Stimulated activated CD8-positive, alpha-beta memory T cell treated with anti-CD3 and anti-CD28 coated beads, Interleukin-2, amount 100 ng/mL, for 1 hour (primary cell): ENCODE results near the gene TLCD3A.
"Not testable (repeated sequence)": the region's sequence is repeated elsewhere in the genome, so short reads cannot be mapped to it uniquely, and the experiment has no call there.

Source experiments
- DNase-seq, 2 donors: peaks; one replicate each; pipeline ENCODE4 v3.0.0-alpha.2; 2020; ENCODE audit warnings: low read depth in 2 of 2

The TLCD3A gene

DNA sequence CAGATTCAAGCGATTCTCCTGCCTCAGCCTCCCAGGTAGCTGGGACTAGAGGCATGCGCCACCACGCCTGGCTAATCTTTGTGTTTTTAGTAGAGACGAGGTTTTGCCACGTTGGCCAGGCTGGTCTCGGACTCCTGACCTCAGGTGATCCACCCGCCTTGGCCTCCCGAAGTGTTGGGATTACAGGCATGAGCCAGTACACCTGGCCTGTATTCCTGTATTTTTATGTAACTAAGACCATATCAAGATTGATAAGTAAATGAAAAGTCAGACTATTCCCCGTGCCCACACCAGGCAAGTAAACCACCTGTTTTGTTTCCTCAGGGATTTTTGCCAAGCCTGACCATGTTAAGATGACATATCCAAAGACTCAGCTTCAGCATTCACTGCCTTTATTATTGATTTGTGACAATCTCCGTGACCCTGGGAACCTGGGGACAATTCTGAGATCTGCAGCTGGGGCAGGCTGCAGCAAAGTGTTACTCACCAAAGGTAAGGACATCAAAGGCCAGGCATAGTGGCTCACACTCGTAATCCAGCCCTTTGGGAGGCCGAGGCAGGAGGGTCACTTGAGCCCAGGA lies 55.3 kb downstream of the TLCD3A start:
- no peak for DNase-seq

GRCh38 chr17:788551-788950 lies 56.2 kb downstream of the TLCD3A start:
- no peak for DNase-seq

DNA sequence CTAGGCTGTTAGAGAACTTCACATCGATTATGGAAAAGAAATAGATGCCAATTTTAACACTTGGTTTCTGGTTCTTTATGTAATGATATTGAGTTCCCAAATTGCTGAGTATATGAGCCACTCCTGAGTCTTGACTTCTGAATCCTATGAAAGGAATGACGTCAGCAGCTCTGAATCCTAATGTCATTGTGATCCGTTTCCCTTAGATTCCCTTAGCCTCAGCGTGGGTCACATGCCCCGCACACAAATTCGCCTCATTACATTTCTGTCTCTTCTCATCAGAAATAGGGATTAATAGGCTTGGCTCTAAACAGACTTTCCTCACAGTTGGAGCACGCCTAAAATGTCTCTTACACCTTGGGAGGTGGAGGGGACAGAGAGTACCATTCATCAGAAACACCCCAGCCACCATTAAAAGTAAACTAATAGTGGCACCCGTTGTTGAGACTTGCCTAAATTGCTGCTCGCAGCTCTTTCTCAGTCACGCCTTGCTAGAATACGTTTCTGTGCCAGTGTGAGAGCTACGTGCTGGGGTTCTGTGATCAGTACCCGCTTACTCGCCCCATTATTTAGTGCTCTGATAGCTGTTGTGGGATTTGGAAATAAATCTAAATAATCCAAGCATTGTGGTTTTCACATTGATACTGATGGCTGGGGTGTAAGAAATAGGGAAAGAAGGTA lies 56.9 kb downstream of the TLCD3A start:
- no peak for DNase-seq

- DNase-seq = not testable (repeated sequence)
Measured at GRCh38 chr17:789931-790873, 57.8 kb downstream of the TLCD3A start.

- not testable (repeated sequence) for DNase-seq
Measured at GRCh38 chr17:790874-791247, 58.5 kb downstream of the TLCD3A start.

DNA sequence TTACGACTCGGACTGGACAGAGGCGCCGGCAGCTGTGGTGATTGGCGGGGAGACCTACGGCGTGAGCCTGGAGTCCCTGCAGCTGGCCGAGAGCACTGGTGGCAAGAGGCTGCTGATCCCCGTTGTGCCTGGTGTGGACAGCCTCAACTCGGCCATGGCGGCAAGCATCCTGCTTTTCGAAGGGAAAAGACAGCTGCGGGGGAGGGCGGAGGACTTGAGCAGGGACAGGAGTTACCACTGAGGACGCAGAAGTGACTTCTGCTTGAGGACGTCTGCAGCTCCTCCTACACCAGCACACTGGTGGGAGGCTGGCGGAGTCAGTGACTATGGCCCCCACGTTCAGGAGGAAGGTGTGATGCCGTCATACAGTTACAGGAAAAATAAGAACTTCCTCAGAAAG lies 59.4 kb downstream of the TLCD3A start:
- no peak for DNase-seq

DNA sequence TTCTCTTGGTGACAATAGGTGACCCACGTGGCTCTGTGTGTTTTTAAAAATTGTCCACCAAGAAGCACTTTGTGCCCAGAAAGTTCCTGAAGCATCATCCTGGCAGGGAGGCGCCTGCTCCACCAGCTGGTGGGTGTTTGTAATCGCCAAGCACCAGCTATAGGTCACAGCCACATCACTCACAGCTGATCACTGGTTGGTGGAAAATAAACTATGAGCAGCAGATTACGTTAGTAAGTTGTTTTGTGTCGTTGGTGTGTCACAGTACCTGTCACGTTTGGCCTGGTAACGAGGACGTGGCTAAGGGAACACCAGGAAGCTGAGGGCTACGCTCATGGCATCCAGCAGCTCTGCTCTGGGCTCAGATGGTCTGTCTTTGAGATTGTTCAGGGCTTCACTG lies 59.9 kb downstream of the TLCD3A start:
- DNase-seq = no peak
